HG03025 (cell line): ENCODE data around the gene CYP2S1.
"Not testable (repeated sequence)": the region's sequence is repeated elsewhere in the genome, so short reads cannot be mapped to it uniquely, and the experiment has no call there.

Source experiments
- ATAC-seq: cut with Tn5 transposase; IDR thresholded peaks from one replicate; pipeline ENCODE4 v1.9.1; 2021; ENCODE audit warnings: mild to moderate bottlenecking, moderate library complexity; ENCODE audit not compliant: unreplicated experiment, low FRiP score

CYP2S1 gene

GRCh38 chr19:41225238-41226052 is 32.4 kb downstream of the CYP2S1 start:
- no peak for ATAC-seq

- ATAC-seq: no peak
Observed at GRCh38 chr19:41226053-41226873, 33.2 kb downstream of the CYP2S1 start.

- no peak for ATAC-seq
Observed at GRCh38 chr19:41226874-41227390, 33.9 kb downstream of the CYP2S1 start.

DNA sequence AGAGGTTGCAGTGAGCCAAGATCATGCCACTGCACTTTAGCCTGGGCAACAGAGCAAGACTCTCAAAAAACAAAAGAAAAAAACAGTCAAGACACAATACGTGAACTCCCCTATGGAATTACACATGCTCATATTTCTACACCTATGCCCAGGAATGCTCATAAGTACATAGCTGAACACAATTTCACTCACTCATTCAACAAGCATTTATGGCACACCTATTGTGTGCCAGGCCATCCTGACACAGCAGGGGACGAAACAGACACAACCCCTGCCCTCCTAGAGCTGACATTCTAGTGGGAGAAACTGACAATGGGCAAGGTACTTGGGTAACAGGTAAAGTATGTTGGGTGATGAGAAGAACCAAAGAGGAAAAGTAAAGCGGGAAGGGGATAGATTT is 35.5 kb downstream of the CYP2S1 start:
- ATAC-seq: no peak

GRCh38 chr19:41229338-41229737 is 36.3 kb downstream of the CYP2S1 start:
- ATAC-seq: not testable (repeated sequence)

DNA sequence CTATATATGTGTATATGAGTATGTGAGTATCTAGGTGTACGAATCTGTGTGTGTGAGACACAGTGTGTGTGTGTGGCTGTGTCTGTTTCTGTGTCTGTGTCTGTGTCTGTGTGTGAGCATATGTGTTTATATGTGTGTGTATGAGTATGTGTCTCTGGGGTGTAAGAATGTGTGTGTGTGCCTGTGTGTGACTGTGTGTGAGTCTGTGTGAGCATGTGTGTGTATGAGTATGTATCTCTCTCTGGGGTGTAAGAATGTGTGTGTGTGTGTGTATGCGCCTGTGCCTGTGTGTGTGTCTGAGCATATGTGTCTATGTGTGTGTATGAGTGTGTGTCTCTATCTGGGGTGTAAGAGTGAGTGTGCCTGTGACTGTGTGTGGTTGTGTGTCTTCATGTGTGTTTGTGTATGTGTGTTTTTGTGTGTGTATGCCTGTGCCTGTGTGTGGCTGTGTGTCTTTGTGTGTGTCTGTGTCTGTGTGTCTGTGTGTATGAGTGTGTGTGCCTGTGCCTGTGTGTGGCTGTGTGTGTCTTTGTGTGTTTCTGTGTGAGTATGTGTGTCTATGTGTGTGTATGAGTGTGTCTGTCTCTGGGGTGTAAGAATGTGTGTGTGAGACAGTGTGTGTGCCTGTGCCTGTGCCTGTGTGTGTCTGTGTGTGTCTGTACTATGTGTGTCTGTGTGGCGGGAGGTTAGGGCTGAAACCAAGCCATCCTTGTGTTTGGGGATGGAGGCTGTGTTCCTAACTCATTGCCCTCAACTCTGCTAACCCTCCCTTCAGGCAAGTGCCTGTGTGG is 37.2 kb downstream of the CYP2S1 start:
- ATAC-seq: no peak

DNA sequence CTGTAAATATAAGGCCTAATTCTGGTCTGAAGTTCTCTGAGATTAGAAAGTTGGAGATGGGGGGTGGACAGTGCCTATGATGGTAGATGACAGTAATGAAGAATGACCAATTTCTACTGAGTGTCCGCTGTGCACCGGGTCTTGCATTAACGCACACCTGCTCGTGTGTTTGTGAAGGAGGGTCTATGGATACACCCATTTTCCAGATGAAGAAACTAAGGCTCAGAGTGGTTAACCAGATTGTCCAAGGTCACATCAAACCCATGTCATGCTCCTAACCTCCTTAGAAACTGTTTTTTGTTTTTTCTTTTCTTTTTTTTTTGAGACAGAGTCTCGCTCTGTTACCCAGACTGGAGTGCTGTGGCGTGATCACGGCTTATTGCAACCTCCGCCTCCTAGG is 39.7 kb downstream of the CYP2S1 start:
- no peak for ATAC-seq

DNA sequence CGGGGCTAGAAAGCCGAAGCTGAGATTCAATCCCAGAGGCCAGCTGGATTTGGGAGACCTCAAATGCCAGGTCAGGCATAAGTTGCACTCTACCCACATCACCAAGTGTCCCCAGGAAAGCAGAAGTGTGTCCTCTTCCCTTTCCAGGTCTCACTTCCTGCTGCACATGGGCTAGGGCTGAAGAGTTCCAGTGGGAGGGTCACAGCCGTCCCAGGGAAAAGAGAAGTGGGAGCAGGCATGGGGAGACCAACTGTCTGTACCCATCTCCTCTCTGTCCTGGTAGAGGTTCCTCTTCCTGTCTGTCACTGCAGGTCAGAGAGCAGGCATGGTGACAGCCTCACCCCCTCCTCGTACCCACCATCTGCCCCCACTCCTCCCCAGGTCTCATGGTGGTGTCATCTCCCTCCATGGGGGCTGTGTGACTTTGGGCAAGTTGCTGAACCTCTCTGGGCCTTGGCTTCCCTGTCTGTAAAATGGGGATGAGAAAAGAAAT is 40.8 kb downstream of the CYP2S1 start:
- ATAC-seq: no peak

DNA sequence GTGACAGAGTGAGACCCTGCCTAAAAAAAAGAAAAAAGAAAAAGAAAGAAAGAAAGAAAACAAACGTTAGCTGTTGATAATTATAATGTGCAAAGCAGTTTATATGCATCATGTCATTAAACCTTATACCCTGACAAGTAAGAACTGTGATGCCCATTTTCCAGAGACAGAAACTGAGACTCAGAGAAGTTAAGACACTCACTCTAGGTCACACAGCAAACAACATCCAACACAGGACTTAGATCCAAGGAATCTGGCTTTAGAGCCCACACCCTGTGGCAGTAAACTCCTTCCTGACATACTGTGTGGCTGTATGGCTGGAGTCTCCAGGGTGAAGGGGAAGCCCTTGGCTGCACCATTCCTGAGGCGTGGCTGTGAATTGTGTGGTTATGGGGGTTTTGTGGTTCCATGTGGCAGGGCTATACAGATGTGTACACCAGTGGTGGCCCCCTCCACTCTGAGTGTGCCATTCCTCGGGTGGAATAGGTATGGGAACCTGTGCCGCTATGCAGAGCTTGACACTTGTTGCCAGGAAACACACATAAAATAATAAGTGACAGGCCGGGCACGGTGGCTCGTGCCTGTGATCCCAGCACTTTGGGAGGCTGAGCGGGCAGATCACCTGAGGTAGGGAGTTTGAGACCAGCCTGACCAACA is 41.6 kb downstream of the CYP2S1 start:
- ATAC-seq: no peak

DNA sequence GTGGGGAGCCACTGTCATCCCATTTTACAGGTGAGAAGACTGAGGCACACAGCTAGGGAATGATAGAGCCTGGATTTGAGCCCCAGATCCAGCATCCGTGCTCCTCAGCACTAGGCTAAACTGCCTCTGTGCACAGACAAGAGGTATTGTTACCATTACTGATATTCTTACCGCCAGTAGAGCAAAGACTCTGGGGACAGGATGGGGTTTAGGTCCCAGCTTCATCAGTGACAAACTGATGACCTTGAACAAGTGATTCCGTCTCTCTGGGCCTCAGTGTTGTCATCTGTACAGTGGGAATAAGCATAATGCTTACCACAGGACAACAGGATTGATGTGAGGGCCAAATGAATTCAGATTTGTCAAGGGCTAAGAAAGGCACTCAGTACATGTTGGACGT is 42.5 kb downstream of the CYP2S1 start:
- ATAC-seq: no peak

- no peak for ATAC-seq
Observed at GRCh38 chr19:41238244-41238643, 45.2 kb downstream of the CYP2S1 start.

- no peak for ATAC-seq
Observed at GRCh38 chr19:41239363-41239762, 46.3 kb downstream of the CYP2S1 start.

- no peak for ATAC-seq
Observed at GRCh38 chr19:41239961-41240574, 47.0 kb downstream of the CYP2S1 start.

DNA sequence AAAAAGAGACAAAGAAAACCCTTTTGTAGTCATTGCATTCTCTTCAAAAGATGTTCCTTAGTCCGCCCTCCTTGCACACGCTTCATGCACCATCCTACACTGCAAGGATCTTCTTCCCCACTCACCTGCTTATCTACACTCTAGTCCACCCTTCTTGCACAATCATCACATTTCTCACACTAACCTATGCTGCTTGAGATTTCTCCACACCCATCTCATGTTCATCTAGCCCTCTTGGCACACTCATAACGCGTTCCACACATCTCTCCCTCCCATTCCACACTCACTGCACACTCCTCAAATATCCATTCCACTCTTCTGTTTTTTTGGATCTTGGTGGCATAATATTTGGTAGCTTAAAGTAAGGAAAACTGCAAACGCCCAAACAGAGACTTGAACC is 48.8 kb downstream of the CYP2S1 start:
- no peak for ATAC-seq

GRCh38 chr19:41244117-41244516 is 51.1 kb downstream of the CYP2S1 start:
- no peak for ATAC-seq

DNA sequence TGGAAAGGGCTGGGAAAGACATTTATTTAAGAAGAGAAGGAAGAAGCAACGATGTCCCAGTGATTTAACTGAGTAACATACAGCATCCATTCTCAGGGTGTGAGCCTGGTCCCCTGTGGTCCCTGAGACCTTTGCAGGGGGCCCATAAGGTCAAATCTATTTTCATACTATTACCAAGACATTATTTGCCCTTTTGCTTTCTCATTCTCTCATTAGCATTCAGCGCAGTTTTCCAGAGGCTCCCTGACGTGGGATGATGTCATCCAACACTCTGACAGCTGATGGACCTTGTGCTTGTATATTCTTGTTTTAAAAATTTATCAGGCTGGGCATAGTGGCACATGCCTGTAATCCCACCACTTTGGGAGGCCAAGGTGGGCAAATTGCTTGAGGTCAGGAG is 52.8 kb downstream of the CYP2S1 start:
- no peak for ATAC-seq

- no peak for ATAC-seq
Observed at GRCh38 chr19:41248895-41249294, 55.9 kb downstream of the CYP2S1 start.

DNA sequence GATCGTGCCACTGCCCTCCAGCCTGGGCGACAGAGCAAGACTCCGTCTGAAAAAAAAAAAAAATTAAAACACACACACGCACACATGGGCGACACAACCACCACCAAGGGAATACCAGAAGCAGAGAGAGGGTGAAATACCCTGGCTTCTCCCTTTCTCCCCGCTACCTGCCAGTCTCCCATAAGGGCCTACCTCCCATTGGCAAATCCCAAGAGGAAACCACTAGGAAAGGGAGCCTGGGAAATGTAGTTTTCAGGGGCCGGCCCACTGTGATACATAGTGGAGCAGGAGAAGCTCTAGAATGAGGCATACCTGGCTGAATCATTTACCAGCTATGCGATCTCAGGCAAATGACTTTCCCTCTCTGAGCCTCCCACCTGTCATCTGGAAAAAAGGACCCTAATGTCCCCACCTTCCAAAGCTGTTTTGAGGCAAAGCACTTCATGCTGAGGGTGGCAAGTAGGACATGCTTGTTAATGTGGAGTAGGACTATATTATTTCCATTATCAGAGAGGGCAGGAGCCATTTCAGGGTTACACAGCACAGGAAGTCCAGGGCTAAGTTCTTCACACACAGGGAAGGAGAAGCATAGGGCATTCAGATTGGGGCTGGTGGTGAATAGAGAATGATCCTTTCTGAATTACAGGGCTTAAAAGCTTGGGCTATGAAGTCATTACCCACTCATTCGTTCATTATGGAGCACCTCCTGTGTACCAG is 56.8 kb downstream of the CYP2S1 start:
- no peak for ATAC-seq

GRCh38 chr19:41253660-41254059 is 60.6 kb downstream of the CYP2S1 start:
- ATAC-seq: no peak
